Body of pancreas (tissue), 4 donors: ENCODE measurements around the gene STAMBPL1.

Source experiments
- POLR2A ChIP-seq, 3 donors: fragments of 450-650 bp; IDR thresholded peaks; one replicate each; pipeline ENCODE4 v1.6.1; 2016; ENCODE audit warnings: antibody characterized with exemption in 3 of 3, mild to moderate bottlenecking in 2 of 3
- TF ChIP-seq, protein P1 (sequence below), 7 experiments: fragments of 450-650 bp in 4 of 7; fragments of 200-600 bp in 3 of 7; sonication (generic) in 3 of 7; IDR thresholded peaks; one replicate each; pipeline ENCODE4 v1.5.1; 2016 to 2019; ENCODE audit warnings: antibody characterized with exemption in 7 of 7

DNA sequence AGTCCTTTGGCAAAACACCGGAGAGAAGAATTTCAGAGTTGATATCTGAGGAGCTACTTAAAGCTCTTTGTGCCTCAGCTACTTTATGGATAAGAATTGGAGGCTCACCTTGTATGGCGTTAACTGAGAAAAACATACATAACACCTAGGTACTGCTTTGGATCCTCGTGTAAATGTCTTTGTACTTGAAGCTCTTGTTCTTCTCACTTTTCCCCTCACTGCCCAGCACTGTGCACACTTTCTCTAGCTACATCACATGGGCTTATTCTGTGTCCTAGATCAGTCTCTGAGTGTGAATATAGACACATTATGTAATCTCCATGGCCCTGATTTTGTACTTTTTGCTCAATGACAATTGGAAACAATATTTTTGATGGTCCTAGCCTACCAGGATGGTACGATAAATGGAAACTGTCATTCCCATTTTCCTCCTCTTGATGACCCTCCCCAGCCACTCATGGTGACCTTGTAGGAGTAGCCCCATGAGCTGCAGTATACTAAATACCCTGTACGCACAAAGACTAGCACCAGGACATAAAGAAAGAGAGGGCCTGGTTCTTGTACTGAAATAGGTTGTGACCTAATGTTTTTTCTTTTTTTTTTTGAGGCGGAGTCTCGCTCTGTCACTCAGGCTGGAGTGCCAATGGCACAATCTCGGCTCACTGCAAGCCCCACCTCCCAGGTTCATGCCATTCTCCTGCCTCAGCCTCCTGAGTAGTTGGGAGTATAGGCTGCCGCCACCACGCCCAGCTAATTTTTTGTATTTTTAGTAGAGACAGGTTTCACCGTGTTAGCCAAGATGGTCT, 22.1 kb downstream of the STAMBPL1 start:
- TF ChIP-seq, protein P1, sequence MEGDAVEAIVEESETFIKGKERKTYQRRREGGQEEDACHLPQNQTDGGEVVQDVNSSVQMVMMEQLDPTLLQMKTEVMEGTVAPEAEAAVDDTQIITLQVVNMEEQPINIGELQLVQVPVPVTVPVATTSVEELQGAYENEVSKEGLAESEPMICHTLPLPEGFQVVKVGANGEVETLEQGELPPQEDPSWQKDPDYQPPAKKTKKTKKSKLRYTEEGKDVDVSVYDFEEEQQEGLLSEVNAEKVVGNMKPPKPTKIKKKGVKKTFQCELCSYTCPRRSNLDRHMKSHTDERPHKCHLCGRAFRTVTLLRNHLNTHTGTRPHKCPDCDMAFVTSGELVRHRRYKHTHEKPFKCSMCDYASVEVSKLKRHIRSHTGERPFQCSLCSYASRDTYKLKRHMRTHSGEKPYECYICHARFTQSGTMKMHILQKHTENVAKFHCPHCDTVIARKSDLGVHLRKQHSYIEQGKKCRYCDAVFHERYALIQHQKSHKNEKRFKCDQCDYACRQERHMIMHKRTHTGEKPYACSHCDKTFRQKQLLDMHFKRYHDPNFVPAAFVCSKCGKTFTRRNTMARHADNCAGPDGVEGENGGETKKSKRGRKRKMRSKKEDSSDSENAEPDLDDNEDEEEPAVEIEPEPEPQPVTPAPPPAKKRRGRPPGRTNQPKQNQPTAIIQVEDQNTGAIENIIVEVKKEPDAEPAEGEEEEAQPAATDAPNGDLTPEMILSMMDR (IDR thresholded peaks at IDR 0.05), result no peak
- no peak for TF ChIP-seq POLR2A (IDR thresholded peaks at IDR 0.05)
